ENCODE measurements around the gene ATP2A3.

DNA sequence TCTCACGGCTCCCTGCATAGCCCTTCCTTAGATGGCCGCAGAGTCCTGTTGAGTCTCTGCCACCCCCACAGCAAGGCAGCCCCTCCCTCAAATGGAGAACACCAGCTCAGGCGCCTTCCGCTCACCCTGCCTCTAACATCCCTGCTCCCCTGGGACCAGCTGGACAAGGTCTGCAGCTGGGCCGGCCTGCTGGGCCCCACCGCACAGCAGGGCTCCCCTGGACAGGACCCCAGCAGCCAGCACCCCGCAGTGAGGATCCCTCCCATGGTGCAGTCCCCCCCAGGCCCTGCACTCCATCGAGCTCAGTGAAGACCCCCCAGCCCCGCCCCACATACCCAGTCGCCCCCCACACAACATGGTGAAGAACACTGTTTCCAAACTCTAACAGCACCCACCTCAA lies 10.2 kb downstream of the ATP2A3 start:
- TF ChIP-seq, protein P1, sequence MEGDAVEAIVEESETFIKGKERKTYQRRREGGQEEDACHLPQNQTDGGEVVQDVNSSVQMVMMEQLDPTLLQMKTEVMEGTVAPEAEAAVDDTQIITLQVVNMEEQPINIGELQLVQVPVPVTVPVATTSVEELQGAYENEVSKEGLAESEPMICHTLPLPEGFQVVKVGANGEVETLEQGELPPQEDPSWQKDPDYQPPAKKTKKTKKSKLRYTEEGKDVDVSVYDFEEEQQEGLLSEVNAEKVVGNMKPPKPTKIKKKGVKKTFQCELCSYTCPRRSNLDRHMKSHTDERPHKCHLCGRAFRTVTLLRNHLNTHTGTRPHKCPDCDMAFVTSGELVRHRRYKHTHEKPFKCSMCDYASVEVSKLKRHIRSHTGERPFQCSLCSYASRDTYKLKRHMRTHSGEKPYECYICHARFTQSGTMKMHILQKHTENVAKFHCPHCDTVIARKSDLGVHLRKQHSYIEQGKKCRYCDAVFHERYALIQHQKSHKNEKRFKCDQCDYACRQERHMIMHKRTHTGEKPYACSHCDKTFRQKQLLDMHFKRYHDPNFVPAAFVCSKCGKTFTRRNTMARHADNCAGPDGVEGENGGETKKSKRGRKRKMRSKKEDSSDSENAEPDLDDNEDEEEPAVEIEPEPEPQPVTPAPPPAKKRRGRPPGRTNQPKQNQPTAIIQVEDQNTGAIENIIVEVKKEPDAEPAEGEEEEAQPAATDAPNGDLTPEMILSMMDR (IDR thresholded peaks at IDR 0.05; ENCODE audit: insufficient read depth, low read depth, low read length), result no peak
- no peak for TF ChIP-seq EZH2 (IDR thresholded peaks at IDR 0.05; ENCODE audit: insufficient read depth, low read length)

All from astrocyte (in vitro differentiated cells and primary cell).